WTC11 (cell line): ENCODE results near the gene SLC5A10. TPM values are rescaled to one million over a fixed set of nuclear protein-coding genes. Genes with fewer than 3 reads are reported as not detected.

Source experiments
- ATAC-seq: fragments of 200-7000 bp; cut with Tn5 transposase; 2 replicates; pipeline ENCODE4 v1.10.0; 2021; ENCODE audit warnings: mild to moderate bottlenecking, moderate library complexity
- CTCF ChIA-PET: fragments of 300-600 bp; sonication (Branson Sonifier 250); formaldehyde crosslinking; loops from one replicate; lab custom pipeline; 2021; ENCODE audit warnings: antibody characterized with exemption; lab: Charles Lee
- POLR2A ChIA-PET: fragments of 350-600 bp; sonication (Branson Sonifier 250); formaldehyde crosslinking; loops from one replicate; lab custom pipeline; 2021; ENCODE audit warnings: antibody characterized with exemption; lab: Charles Lee
- DNase-seq: peaks from one replicate; pipeline ENCODE4 v3.0.0; 2021; ENCODE audit warnings: low spot score
- H3K27ac Mint-ChIP-seq: 2 replicates; pipeline ENCODE4 v1.8.0; 2021; ENCODE audit warnings: mixed read lengths
- H3K27me3 Mint-ChIP-seq: 2 replicates; pipeline ENCODE4 v1.8.0; 2021; ENCODE audit warnings: low read depth, mild to moderate bottlenecking, moderate library complexity, mixed read lengths
- H3K36me3 Mint-ChIP-seq: 2 replicates; pipeline ENCODE4 v1.8.0; 2021; ENCODE audit warnings: mixed read lengths
- H3K4me1 Mint-ChIP-seq: 2 replicates; pipeline ENCODE4 v1.8.0; 2022; ENCODE audit warnings: mixed read lengths
- H3K4me3 Mint-ChIP-seq: 2 replicates; pipeline ENCODE4 v1.8.0; 2021; ENCODE audit warnings: mild to moderate bottlenecking, moderate library complexity, mixed read lengths
- H3K9me3 Mint-ChIP-seq: 2 replicates; pipeline ENCODE4 v1.8.0; 2021; ENCODE audit warnings: mixed read lengths
- CREM ChIP-seq: sonication (generic); formaldehyde crosslinking; IDR thresholded peaks from 2 replicates; pipeline ENCODE4 v1.8.1; 2022; ENCODE audit warnings: mild to moderate bottlenecking, missing genetic modification reagents, moderate library complexity
- ELF4 ChIP-seq: sonication (generic); formaldehyde crosslinking; IDR thresholded peaks from 2 replicates; pipeline ENCODE4 v1.8.1; 2022; ENCODE audit warnings: low read depth, mild to moderate bottlenecking, moderate library complexity, missing genetic modification reagents
- EMX1 ChIP-seq: fragments of 250-450 bp; sonication (Bioruptor Pico); IDR thresholded peaks from 2 replicates; pipeline ENCODE4 v1.8.0; 2021; ENCODE audit warnings: mild to moderate bottlenecking
- FOXJ3 ChIP-seq: sonication (generic); formaldehyde crosslinking; IDR thresholded peaks from 2 replicates; pipeline ENCODE4 v1.9.0; 2021; ENCODE audit warnings: missing genetic modification reagents, mild to moderate bottlenecking, borderline replicate concordance
- ZNF219 ChIP-seq: sonication (generic); formaldehyde crosslinking; IDR thresholded peaks from 2 replicates; pipeline ENCODE4 v1.8.0; 2023; ENCODE audit warnings: missing genetic modification reagents, mild to moderate bottlenecking, borderline replicate concordance
- total RNA-seq: library from RNA; stranded (reverse); gene quantifications from 3 replicates; pipeline ENCODE4 v1.2.3, GENCODE V29; 2021
- TF ChIP-seq, protein P1 (sequence below): fragments of 200-600 bp; IDR thresholded peaks from 2 replicates; pipeline ENCODE4 v1.8.0; 2022; ENCODE audit warnings: antibody characterized with exemption
- TF ChIP-seq, protein P2 (sequence below): sonication (generic); formaldehyde crosslinking; conservative IDR thresholded peaks from 2 replicates; pipeline ENCODE4 v1.8.1; 2023; ENCODE audit warnings: mild to moderate bottlenecking, low read depth, missing genetic modification reagents, moderate library complexity
- TF ChIP-seq, protein P3 (sequence below): sonication (generic); formaldehyde crosslinking; IDR thresholded peaks from 2 replicates; pipeline ENCODE4 v1.8.1; 2023; ENCODE audit warnings: mild to moderate bottlenecking, missing genetic modification reagents, borderline replicate concordance
- TF ChIP-seq, protein P4 (sequence below): fragments of 250-450 bp; sonication (Bioruptor Pico); IDR thresholded peaks from 2 replicates; pipeline ENCODE4 v1.9.0; 2021; ENCODE audit warnings: mild to moderate bottlenecking
- TF ChIP-seq, protein P5 (sequence below): fragments of 250-450 bp; sonication (Bioruptor Pico); IDR thresholded peaks from 2 replicates; pipeline ENCODE4 v1.8.0; 2021; ENCODE audit warnings: mild to moderate bottlenecking
- TF ChIP-seq, protein P6 (sequence below): fragments of 250-450 bp; sonication (Bioruptor Pico); IDR thresholded peaks from 2 replicates; pipeline ENCODE4 v2.1.2; 2022; ENCODE audit warnings: mild to moderate bottlenecking, moderate library complexity
- TF ChIP-seq, protein P7 (sequence below): fragments of 250-450 bp; sonication (Bioruptor Pico); IDR thresholded peaks from 2 replicates; pipeline ENCODE4 v1.9.0; 2021; ENCODE audit warnings: mild to moderate bottlenecking, borderline replicate concordance

SLC5A10 gene
- total RNA-seq, 1 experiment from 2014 or later, result not detected

DNA sequence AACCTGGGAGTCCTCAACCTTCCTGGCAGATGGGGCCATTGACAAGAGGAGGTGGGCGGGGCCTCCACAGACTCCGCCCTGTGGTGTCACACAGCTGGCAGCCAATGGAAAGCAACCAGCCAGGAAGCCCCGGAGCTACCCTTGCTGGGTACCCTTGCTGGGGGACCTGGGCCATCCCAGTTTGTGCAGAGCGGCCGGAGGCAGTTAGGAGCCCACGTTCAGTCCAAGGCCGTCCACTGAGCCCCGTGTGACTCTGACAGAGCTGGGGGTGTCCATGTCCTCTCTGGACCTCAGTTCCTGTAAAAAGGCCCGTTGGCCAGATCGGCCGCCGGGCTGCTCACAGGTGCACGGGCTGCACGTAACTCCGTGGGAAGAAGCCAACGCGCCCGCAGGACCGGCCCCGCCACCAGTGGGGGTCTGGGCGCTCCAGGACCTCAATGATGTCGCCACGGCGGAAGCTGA lies 69.7 kb downstream of the SLC5A10 start (continued):
- TF ChIP-seq CREM (CRISPR knock-in tag), result no peak

DNA sequence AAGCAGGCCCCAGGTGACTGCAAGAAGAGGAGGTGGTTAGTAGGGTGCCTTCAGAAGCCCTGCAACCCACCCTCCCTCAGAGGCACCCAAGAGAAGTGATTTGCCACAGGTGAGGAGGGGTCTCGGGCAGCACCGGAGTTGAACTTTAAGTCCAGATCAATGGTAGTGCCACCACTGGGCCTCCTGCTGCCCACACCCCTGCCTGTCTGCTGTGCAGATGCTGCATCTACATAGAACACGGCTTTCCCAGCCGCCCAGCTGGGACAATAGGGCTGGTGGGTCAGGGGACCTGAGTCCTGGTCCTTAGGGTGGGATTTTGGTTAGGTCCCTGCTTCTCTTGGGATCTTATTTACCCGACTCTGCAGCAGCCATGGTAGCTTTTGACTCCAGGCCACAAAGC lies 70.2 kb downstream of the SLC5A10 start:
- no peak overlapping the region for H3K4me3 Mint-ChIP-seq
- 0 out of 2 replicates have a peak, but pooled peaks cover 3% of the 10 kb centered on the region for H3K4me1 Mint-ChIP-seq
- TF ChIP-seq, protein P1, sequence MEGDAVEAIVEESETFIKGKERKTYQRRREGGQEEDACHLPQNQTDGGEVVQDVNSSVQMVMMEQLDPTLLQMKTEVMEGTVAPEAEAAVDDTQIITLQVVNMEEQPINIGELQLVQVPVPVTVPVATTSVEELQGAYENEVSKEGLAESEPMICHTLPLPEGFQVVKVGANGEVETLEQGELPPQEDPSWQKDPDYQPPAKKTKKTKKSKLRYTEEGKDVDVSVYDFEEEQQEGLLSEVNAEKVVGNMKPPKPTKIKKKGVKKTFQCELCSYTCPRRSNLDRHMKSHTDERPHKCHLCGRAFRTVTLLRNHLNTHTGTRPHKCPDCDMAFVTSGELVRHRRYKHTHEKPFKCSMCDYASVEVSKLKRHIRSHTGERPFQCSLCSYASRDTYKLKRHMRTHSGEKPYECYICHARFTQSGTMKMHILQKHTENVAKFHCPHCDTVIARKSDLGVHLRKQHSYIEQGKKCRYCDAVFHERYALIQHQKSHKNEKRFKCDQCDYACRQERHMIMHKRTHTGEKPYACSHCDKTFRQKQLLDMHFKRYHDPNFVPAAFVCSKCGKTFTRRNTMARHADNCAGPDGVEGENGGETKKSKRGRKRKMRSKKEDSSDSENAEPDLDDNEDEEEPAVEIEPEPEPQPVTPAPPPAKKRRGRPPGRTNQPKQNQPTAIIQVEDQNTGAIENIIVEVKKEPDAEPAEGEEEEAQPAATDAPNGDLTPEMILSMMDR, result no peak
- TF ChIP-seq, protein P2, sequence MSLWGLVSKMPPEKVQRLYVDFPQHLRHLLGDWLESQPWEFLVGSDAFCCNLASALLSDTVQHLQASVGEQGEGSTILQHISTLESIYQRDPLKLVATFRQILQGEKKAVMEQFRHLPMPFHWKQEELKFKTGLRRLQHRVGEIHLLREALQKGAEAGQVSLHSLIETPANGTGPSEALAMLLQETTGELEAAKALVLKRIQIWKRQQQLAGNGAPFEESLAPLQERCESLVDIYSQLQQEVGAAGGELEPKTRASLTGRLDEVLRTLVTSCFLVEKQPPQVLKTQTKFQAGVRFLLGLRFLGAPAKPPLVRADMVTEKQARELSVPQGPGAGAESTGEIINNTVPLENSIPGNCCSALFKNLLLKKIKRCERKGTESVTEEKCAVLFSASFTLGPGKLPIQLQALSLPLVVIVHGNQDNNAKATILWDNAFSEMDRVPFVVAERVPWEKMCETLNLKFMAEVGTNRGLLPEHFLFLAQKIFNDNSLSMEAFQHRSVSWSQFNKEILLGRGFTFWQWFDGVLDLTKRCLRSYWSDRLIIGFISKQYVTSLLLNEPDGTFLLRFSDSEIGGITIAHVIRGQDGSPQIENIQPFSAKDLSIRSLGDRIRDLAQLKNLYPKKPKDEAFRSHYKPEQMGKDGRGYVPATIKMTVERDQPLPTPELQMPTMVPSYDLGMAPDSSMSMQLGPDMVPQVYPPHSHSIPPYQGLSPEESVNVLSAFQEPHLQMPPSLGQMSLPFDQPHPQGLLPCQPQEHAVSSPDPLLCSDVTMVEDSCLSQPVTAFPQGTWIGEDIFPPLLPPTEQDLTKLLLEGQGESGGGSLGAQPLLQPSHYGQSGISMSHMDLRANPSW (CRISPR knock-in tag), result no peak
- TF ChIP-seq CREM (CRISPR knock-in tag), result no peak
- no peak for TF ChIP-seq EMX1 (CRISPR knock-in tag)
- TF ChIP-seq, protein P3, sequence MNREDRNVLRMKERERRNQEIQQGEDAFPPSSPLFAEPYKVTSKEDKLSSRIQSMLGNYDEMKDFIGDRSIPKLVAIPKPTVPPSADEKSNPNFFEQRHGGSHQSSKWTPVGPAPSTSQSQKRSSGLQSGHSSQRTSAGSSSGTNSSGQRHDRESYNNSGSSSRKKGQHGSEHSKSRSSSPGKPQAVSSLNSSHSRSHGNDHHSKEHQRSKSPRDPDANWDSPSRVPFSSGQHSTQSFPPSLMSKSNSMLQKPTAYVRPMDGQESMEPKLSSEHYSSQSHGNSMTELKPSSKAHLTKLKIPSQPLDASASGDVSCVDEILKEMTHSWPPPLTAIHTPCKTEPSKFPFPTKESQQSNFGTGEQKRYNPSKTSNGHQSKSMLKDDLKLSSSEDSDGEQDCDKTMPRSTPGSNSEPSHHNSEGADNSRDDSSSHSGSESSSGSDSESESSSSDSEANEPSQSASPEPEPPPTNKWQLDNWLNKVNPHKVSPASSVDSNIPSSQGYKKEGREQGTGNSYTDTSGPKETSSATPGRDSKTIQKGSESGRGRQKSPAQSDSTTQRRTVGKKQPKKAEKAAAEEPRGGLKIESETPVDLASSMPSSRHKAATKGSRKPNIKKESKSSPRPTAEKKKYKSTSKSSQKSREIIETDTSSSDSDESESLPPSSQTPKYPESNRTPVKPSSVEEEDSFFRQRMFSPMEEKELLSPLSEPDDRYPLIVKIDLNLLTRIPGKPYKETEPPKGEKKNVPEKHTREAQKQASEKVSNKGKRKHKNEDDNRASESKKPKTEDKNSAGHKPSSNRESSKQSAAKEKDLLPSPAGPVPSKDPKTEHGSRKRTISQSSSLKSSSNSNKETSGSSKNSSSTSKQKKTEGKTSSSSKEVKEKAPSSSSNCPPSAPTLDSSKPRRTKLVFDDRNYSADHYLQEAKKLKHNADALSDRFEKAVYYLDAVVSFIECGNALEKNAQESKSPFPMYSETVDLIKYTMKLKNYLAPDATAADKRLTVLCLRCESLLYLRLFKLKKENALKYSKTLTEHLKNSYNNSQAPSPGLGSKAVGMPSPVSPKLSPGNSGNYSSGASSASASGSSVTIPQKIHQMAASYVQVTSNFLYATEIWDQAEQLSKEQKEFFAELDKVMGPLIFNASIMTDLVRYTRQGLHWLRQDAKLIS (CRISPR knock-in tag), result no peak
- TF ChIP-seq, protein P4, sequence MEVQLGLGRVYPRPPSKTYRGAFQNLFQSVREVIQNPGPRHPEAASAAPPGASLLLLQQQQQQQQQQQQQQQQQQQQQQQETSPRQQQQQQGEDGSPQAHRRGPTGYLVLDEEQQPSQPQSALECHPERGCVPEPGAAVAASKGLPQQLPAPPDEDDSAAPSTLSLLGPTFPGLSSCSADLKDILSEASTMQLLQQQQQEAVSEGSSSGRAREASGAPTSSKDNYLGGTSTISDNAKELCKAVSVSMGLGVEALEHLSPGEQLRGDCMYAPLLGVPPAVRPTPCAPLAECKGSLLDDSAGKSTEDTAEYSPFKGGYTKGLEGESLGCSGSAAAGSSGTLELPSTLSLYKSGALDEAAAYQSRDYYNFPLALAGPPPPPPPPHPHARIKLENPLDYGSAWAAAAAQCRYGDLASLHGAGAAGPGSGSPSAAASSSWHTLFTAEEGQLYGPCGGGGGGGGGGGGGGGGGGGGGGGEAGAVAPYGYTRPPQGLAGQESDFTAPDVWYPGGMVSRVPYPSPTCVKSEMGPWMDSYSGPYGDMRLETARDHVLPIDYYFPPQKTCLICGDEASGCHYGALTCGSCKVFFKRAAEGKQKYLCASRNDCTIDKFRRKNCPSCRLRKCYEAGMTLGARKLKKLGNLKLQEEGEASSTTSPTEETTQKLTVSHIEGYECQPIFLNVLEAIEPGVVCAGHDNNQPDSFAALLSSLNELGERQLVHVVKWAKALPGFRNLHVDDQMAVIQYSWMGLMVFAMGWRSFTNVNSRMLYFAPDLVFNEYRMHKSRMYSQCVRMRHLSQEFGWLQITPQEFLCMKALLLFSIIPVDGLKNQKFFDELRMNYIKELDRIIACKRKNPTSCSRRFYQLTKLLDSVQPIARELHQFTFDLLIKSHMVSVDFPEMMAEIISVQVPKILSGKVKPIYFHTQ, result no peak
- TF ChIP-seq, protein P5, sequence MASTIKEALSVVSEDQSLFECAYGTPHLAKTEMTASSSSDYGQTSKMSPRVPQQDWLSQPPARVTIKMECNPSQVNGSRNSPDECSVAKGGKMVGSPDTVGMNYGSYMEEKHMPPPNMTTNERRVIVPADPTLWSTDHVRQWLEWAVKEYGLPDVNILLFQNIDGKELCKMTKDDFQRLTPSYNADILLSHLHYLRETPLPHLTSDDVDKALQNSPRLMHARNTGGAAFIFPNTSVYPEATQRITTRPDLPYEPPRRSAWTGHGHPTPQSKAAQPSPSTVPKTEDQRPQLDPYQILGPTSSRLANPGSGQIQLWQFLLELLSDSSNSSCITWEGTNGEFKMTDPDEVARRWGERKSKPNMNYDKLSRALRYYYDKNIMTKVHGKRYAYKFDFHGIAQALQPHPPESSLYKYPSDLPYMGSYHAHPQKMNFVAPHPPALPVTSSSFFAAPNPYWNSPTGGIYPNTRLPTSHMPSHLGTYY (CRISPR knock-in tag), result no peak
- H3K27me3 Mint-ChIP-seq, result no peaks in the 10 kb centered on the region; the same call in 1 of the 2 replicates
- ChIA-PET CTCF (interaction anchor here (2.5 kb wide), 1 partner anchor 60 kb away, joined by 20 read pairs; no protein-coding TSS in a partner anchor), POLR2A (interaction anchor here (1.2 kb wide), 1 partner anchor 11 kb away, joined by 3 read pairs; no protein-coding TSS in a partner anchor)
- no peaks in the 10 kb centered on the region for H3K36me3 Mint-ChIP-seq
- no peak overlapping the region for H3K27ac Mint-ChIP-seq
- H3K9me3 Mint-ChIP-seq, result no peaks in the 10 kb centered on the region
- DNase-seq (no peak), ATAC-seq (no peak)

DNA sequence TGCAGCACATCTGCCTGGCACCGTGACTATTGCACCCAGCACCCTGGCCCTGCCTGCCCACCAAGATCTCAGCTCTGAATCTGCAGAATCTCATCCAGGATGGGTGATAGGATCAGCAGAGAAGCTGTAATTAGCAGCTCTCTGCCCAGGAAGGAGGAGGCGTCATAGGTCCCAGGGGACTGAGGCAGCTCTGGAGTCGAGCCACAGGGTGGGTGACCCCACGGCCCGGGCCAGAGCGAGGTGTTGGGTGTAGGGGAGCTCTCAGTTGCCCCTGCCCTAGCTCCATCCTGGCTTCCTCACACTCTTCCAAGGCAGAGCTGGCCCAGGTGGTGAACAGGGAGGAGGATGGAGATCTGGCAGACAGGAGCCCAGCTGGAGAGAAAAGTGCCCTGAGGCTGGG lies 70.8 kb downstream of the SLC5A10 start:
- POLR2A ChIA-PET, result interaction anchor here (1.2 kb wide), 1 partner anchor 11 kb away, joined by 3 read pairs; no protein-coding TSS in a partner anchor
- CTCF ChIA-PET, result interaction anchor here (2.5 kb wide), 1 partner anchor 61 kb away, joined by 20 read pairs; no protein-coding TSS in a partner anchor
- TF ChIP-seq ZNF219 (CRISPR knock-in tag) (no peak), ELF4 (no peak), FOXJ3 (CRISPR knock-in tag) (no peak)
- TF ChIP-seq, protein P6, sequence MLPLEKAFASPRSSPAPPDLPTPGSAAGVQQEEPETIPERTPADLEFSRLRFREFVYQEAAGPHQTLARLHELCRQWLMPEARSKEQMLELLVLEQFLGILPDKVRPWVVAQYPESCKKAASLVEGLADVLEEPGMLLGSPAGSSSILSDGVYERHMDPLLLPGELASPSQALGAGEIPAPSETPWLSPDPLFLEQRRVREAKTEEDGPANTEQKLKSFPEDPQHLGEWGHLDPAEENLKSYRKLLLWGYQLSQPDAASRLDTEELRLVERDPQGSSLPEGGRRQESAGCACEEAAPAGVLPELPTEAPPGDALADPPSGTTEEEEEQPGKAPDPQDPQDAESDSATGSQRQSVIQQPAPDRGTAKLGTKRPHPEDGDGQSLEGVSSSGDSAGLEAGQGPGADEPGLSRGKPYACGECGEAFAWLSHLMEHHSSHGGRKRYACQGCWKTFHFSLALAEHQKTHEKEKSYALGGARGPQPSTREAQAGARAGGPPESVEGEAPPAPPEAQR (CRISPR knock-in tag), result no peak
- TF ChIP-seq, protein P7, sequence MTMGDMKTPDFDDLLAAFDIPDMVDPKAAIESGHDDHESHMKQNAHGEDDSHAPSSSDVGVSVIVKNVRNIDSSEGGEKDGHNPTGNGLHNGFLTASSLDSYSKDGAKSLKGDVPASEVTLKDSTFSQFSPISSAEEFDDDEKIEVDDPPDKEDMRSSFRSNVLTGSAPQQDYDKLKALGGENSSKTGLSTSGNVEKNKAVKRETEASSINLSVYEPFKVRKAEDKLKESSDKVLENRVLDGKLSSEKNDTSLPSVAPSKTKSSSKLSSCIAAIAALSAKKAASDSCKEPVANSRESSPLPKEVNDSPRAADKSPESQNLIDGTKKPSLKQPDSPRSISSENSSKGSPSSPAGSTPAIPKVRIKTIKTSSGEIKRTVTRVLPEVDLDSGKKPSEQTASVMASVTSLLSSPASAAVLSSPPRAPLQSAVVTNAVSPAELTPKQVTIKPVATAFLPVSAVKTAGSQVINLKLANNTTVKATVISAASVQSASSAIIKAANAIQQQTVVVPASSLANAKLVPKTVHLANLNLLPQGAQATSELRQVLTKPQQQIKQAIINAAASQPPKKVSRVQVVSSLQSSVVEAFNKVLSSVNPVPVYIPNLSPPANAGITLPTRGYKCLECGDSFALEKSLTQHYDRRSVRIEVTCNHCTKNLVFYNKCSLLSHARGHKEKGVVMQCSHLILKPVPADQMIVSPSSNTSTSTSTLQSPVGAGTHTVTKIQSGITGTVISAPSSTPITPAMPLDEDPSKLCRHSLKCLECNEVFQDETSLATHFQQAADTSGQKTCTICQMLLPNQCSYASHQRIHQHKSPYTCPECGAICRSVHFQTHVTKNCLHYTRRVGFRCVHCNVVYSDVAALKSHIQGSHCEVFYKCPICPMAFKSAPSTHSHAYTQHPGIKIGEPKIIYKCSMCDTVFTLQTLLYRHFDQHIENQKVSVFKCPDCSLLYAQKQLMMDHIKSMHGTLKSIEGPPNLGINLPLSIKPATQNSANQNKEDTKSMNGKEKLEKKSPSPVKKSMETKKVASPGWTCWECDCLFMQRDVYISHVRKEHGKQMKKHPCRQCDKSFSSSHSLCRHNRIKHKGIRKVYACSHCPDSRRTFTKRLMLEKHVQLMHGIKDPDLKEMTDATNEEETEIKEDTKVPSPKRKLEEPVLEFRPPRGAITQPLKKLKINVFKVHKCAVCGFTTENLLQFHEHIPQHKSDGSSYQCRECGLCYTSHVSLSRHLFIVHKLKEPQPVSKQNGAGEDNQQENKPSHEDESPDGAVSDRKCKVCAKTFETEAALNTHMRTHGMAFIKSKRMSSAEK (CRISPR knock-in tag), result no peak

More for the DNA sequence above, 70.8 kb downstream of the SLC5A10 start:
- ATAC-seq (no peak), DNase-seq (no peak)
- H3K4me1 Mint-ChIP-seq, result 0 out of 2 replicates have a peak, but pooled peaks cover 3% of the 10 kb centered on the region
- H3K27ac Mint-ChIP-seq, result peak overlapping the region; percentile 32; the same call in 1 of the 2 replicates
- H3K4me3 Mint-ChIP-seq, result no peak overlapping the region
- no peaks in the 10 kb centered on the region; the same call in 1 of the 2 replicates for H3K27me3 Mint-ChIP-seq
- no peaks in the 10 kb centered on the region for H3K36me3 Mint-ChIP-seq
- no peaks in the 10 kb centered on the region for H3K9me3 Mint-ChIP-seq
